Eye (tissue), 1 donor: Measurements from ENCODE around the gene LDLR.
A peak's percentile ranks its signal among the peaks of the same experiment; 100 is the strongest.

Experiments
- DNase-seq: peaks from one replicate; pipeline ENCODE4 v3.0.0-alpha.2; 2015

LDLR gene

GRCh38 chr19:11089254-11090013, at the start of gene LDLR:
Gene LDLR (plus strand): TSS chr19:11089463. CDS start chr19:11089549, 86 bp downstream.
- DNase-seq, result peak; percentile 97

GRCh38 chr19:11041194-11041593, 48.1 kb upstream of the LDLR start:
- no peak for DNase-seq

- DNase-seq, result no peak
These were observed 47.2 kb upstream of the LDLR start for GRCh38 chr19:11041966-11042627.

- DNase-seq, result no peak
These were observed 44.8 kb upstream of the LDLR start for GRCh38 chr19:11044431-11044830.

GRCh38 chr19:11045536-11045935, 43.7 kb upstream of the LDLR start:
- no peak for DNase-seq

- DNase-seq, result no peak
These were observed 42.5 kb upstream of the LDLR start for GRCh38 chr19:11046605-11047354.

GRCh38 chr19:11047866-11048265, 41.4 kb upstream of the LDLR start:
- no peak for DNase-seq

GRCh38 chr19:11050323-11051114, 38.7 kb upstream of the LDLR start:
- no peak for DNase-seq

- no peak for DNase-seq
These were observed 35.5 kb upstream of the LDLR start for GRCh38 chr19:11053817-11054195.

- no peak for DNase-seq
These were observed 35.1 kb upstream of the LDLR start for GRCh38 chr19:11054200-11054599.

- no peak for DNase-seq
These were observed 34.6 kb upstream of the LDLR start for GRCh38 chr19:11054628-11055027.

- DNase-seq, result no peak
These were observed 30.8 kb upstream of the LDLR start for GRCh38 chr19:11058246-11059030.

GRCh38 chr19:11059511-11060358, 29.5 kb upstream of the LDLR start:
- no peak for DNase-seq

- DNase-seq, result no peak
These were observed 27.3 kb upstream of the LDLR start for GRCh38 chr19:11061952-11062351.

GRCh38 chr19:11063434-11063833, 25.8 kb upstream of the LDLR start:
- DNase-seq, result no peak

- peak; percentile 58 for DNase-seq
These were observed 24.4 kb upstream of the LDLR start for GRCh38 chr19:11064831-11065303.

GRCh38 chr19:11066326-11066725, 22.9 kb upstream of the LDLR start:
- DNase-seq, result no peak

GRCh38 chr19:11067356-11068113, 21.7 kb upstream of the LDLR start:
- no peak for DNase-seq

GRCh38 chr19:11069561-11069960, 19.7 kb upstream of the LDLR start:
- DNase-seq, result no peak

GRCh38 chr19:11070123-11070522, 19.1 kb upstream of the LDLR start:
- DNase-seq, result no peak
